Gastrocnemius medialis (tissue), 4 donors: Measurements from ENCODE around the gene ALCAM. TPM values are rescaled to one million over a fixed set of nuclear protein-coding genes. Genes with fewer than 3 reads are reported as not detected.

Experiments
- ATAC-seq, 2 donors: fragments of 150-250 bp; one replicate each; pipeline ENCODE4 v1.9.1; 2016
- DNase-seq, 2 donors: peaks; one replicate each; pipeline ENCODE4 v3.0.0-alpha.2; 2019
- H3K27ac ChIP-seq, 4 donors: fragments of 200-600 bp; sonication (generic); 1 replicate in 1 of 4; 2 replicates in 3 of 4; pipeline ENCODE4 v1.5.1; 2016 to 2018; ENCODE audit warnings: mild to moderate bottlenecking in 2 of 4, moderate library complexity in 1 of 4
- H3K27me3 ChIP-seq, 3 donors: fragments of 200-600 bp; sonication (generic) in 2 of 3; 1 replicate in 1 of 3; 2 replicates in 2 of 3; pipeline versions ENCODE4 v1.5.1 to v1.6.0; 2016 to 2019; ENCODE audit warnings: mild to moderate bottlenecking in 1 of 3, moderate library complexity in 1 of 3
- H3K36me3 ChIP-seq, 2 donors: fragments of 200-600 bp; sonication (generic) in 1 of 2; one replicate each; pipeline ENCODE4 v1.5.1; 2017 to 2018
- H3K4me1 ChIP-seq, 2 donors: fragments of 200-600 bp; sonication (generic) in 1 of 2; one replicate each; pipeline ENCODE4 v1.5.1; 2016 to 2017; ENCODE audit warnings: mild to moderate bottlenecking in 2 of 2
- H3K4me3 ChIP-seq, 4 donors: fragments of 200-600 bp; sonication (generic) in 3 of 4; 1 replicate in 1 of 4; 2 replicates in 3 of 4; pipeline ENCODE4 v1.5.1; 2016 to 2019; ENCODE audit warnings: mild to moderate bottlenecking in 2 of 4
- H3K9me3 ChIP-seq, 3 donors: fragments of 200-600 bp; sonication (generic) in 2 of 3; 1 replicate in 1 of 3; 2 replicates in 2 of 3; pipeline ENCODE4 v1.5.1; 2016 to 2019
- POLR2A ChIP-seq, 2 donors: fragments of 450-650 bp; IDR thresholded peaks; one replicate each; pipeline ENCODE4 v1.6.1; 2017; ENCODE audit warnings: antibody characterized with exemption in 2 of 2, mild to moderate bottlenecking in 2 of 2, moderate library complexity in 2 of 2
- in situ Hi-C, 4 donors: fragments of 200-750 bp; cut with MboI; loops; one replicate each; pipeline versions ENCODE4 v1.15.0 to v1.8.0; 2017; ENCODE audit warnings: low sequenced_read_pairs in 4 of 4
- intact Hi-C: fragments of 100-400 bp; cut with DNase I; formaldehyde crosslinking; loops from one replicate; pipeline ENCODE4 v1.15.1; 2023; ENCODE audit warnings: low total_unique reads
- total RNA-seq, 4 donors: library from RNA; depleted of rRNA; stranded (reverse); fragments of >200 nt; gene quantifications; one replicate each; pipeline versions ENCODE4 v1.1.0 to v1.2.3, GENCODE V29; 2016
- TF ChIP-seq, protein P1 (sequence below), 5 experiments: fragments of 450-650 bp in 3 of 5; fragments of 200-600 bp in 2 of 5; sonication (generic) in 2 of 5; IDR thresholded peaks in 4 of 5; conservative IDR thresholded peaks in 1 of 5; 1 replicate in 4 of 5; 2 replicates in 1 of 5; pipeline ENCODE4 v1.5.1; 2016 to 2019; ENCODE audit warnings: antibody characterized with exemption in 5 of 5, mild to moderate bottlenecking in 3 of 5, moderate library complexity in 3 of 5

The ALCAM gene
- total RNA-seq, 4 donors from 2014 or later, result 0.82 to 3.5 (median 1.6) TPM

DNA sequence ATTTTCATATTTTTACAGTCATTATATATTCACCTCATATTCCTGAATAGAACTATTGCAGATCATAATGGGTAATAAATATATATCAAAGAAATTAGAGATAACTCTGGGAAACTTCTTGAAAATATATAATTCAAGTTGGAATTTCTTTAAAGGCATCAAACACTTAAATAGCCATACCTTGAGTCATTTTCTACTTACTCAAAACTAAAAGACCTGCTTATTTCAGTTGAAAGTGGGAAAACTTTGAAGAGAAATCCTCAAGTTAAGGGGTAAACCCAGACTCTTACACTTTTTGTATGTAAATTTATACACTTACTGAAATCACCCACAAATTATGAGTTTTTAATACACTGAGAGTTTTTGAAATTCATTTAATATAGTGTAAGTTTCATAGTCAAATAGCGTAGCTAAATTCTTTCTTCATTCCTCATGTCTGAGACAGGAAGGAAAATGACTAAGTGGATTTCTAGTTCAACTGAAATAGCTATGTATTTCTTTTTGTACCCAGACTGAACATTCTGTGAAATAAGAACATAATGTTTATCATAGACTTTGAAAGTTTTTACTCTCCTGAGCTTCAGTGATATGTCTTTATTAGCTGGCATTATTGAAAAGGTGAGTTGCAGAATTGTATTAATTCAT is 4.6 kb upstream of the ALCAM start:
- Histone ChIP-seq H3K4me3 (no peak overlapping the region), H3K36me3 (no peaks in the 10 kb centered on the region), H3K27me3 (peaks cover 2 to 27% (median 23%) of the 10 kb centered on the region in 3 donors), H3K27ac (no peak overlapping the region), H3K9me3 (no peaks in the 10 kb centered on the region), H3K4me1 (peaks cover 8 to 13% of the 10 kb centered on the region in 2 donors)
- intact Hi-C loops, result no loop called here
- ATAC-seq, result no peak
- TF ChIP-seq, protein P1, sequence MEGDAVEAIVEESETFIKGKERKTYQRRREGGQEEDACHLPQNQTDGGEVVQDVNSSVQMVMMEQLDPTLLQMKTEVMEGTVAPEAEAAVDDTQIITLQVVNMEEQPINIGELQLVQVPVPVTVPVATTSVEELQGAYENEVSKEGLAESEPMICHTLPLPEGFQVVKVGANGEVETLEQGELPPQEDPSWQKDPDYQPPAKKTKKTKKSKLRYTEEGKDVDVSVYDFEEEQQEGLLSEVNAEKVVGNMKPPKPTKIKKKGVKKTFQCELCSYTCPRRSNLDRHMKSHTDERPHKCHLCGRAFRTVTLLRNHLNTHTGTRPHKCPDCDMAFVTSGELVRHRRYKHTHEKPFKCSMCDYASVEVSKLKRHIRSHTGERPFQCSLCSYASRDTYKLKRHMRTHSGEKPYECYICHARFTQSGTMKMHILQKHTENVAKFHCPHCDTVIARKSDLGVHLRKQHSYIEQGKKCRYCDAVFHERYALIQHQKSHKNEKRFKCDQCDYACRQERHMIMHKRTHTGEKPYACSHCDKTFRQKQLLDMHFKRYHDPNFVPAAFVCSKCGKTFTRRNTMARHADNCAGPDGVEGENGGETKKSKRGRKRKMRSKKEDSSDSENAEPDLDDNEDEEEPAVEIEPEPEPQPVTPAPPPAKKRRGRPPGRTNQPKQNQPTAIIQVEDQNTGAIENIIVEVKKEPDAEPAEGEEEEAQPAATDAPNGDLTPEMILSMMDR (IDR thresholded peaks at IDR 0.05 in 4 of 5, conservative IDR thresholded peaks at IDR 0.05 in 1 of 5), result no peak
- TF ChIP-seq POLR2A (IDR thresholded peaks at IDR 0.05), result no peak
- DNase-seq, result no peak
- in situ Hi-C loops, result no loop called here

DNA sequence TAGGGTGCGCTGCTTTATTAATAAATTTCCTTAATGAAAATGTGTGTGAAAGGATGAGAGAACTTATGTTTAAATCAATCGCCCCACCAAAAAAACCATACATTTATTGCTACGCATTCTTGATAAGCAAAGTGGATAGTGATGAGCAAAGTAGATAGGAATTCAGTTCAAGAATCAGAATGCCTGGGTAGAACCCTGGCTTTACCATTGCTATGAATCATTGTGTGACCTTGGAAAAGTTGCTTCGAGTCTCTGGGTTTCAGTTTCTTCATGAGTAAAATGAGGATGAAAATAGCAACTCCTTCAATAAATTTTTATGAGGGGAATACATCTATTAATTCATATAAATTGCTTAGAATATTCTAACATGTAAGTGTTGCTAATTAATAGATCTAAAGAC is 2.6 kb upstream of the ALCAM start:
- in situ Hi-C loops, result no loop called here
- ATAC-seq, result no peak

GRCh38 chr3:105365081-105365390 is 1.7 kb upstream of the ALCAM start:
- Histone ChIP-seq H3K27ac (no peak overlapping the region), H3K27me3 (peaks cover 17 to 50% (median 49%) of the 10 kb centered on the region in 3 donors), H3K4me3 (no peak overlapping the region), H3K4me1 (peaks cover 25 to 36% of the 10 kb centered on the region in 2 donors), H3K9me3 (no peaks in the 10 kb centered on the region), H3K36me3 (no peaks in the 10 kb centered on the region)
- intact Hi-C loops (no loop called here), in situ Hi-C loops (no loop called here)
- TF ChIP-seq POLR2A (IDR thresholded peaks at IDR 0.05), result no peak
- TF ChIP-seq, protein P1 (IDR thresholded peaks at IDR 0.05 in 4 of 5, conservative IDR thresholded peaks at IDR 0.05 in 1 of 5), result no peak
- no peak for DNase-seq
- ATAC-seq, result no peak

More for the DNA sequence above, 2.6 kb upstream of the ALCAM start:
- H3K4me1 ChIP-seq, result peaks cover 22 to 31% of the 10 kb centered on the region in 2 donors
- H3K36me3 ChIP-seq, result no peaks in the 10 kb centered on the region
- no peak for TF ChIP-seq POLR2A (IDR thresholded peaks at IDR 0.05)
- TF ChIP-seq, protein P1 (IDR thresholded peaks at IDR 0.05 in 4 of 5, conservative IDR thresholded peaks at IDR 0.05 in 1 of 5), result no peak
- intact Hi-C loops, result no loop called here
- peaks cover 8 to 44% (median 43%) of the 10 kb centered on the region in 3 donors for H3K27me3 ChIP-seq
- H3K27ac ChIP-seq, result no peak overlapping the region
- no peak for DNase-seq
- no peak overlapping the region for H3K4me3 ChIP-seq
- H3K9me3 ChIP-seq, result no peaks in the 10 kb centered on the region

GRCh38 chr3:105365391-105366325 is 1.1 kb upstream of the ALCAM start:
- H3K27ac ChIP-seq, result peak overlapping the region in 1 of 4 donors; percentile 17

More at GRCh38 chr3:105365391-105366325, 1.1 kb upstream of the ALCAM start:
- no peaks in the 10 kb centered on the region for H3K36me3 ChIP-seq
- ATAC-seq (no peak), DNase-seq (no peak)
- in situ Hi-C loops (no loop called here), intact Hi-C loops (no loop called here)
- TF ChIP-seq, protein P1 (IDR thresholded peaks at IDR 0.05 in 4 of 5, conservative IDR thresholded peaks at IDR 0.05 in 1 of 5), result no peak
- H3K4me1 ChIP-seq, result peaks cover 25 to 36% of the 10 kb centered on the region in 2 donors
- peaks cover 22 to 56% (median 55%) of the 10 kb centered on the region in 3 donors for H3K27me3 ChIP-seq
- H3K9me3 ChIP-seq, result no peaks in the 10 kb centered on the region
- H3K4me3 ChIP-seq, result peak overlapping the region; percentile 55 to 88 (median 62)
